Stomach (tissue), 9 donors: Measurements from ENCODE around the gene CDHR5. TPM values are rescaled to one million over a fixed set of nuclear protein-coding genes. Genes with fewer than 3 reads are reported as not detected.

Experiments
- DNase-seq, 2 donors: peaks; one replicate each; pipeline versions ENCODE4 v3.0.0 to v3.0.0-alpha.2; 2013 to 2019
- H3K27ac ChIP-seq, 5 donors: fragments of 200-600 bp in 4 of 5; sonication (generic) in 4 of 5; one replicate each; pipeline ENCODE4 v1.5.1; 2013 to 2019; ENCODE audit warnings: mild to moderate bottlenecking in 1 of 5, moderate library complexity in 1 of 5
- H3K27me3 ChIP-seq, 3 donors: fragments of 200-600 bp; sonication (generic); one replicate each; pipeline ENCODE4 v1.5.1; 2017 to 2019; ENCODE audit warnings: mixed run types in 1 of 3
- H3K36me3 ChIP-seq, 4 donors: fragments of 200-600 bp; sonication (generic); 1 replicate in 3 of 4; 2 replicates in 1 of 4; pipeline ENCODE4 v1.5.1; 2016 to 2019
- H3K4me1 ChIP-seq, 4 donors: fragments of 200-600 bp; sonication (generic); one replicate each; pipeline ENCODE4 v1.5.1; 2016 to 2019
- H3K4me3 ChIP-seq, 4 donors: fragments of 200-600 bp; sonication (generic) in 3 of 4; one replicate each; pipeline ENCODE4 v1.5.1; 2016 to 2019; ENCODE audit warnings: mild to moderate bottlenecking in 1 of 4
- H3K9me3 ChIP-seq, 4 donors: fragments of 200-600 bp; sonication (generic); one replicate each; pipeline ENCODE4 v1.5.1; 2016 to 2019
- EP300 ChIP-seq: sonication (generic); formaldehyde crosslinking; IDR thresholded peaks from one replicate; pipeline ENCODE4 v1.6.1; 2017; ENCODE audit warnings: antibody characterized with exemption
- POLR2A ChIP-seq, 4 donors: fragments of 450-650 bp; IDR thresholded peaks; one replicate each; pipeline ENCODE4 v1.6.1; 2016; ENCODE audit warnings: antibody characterized with exemption in 4 of 4, control low read depth in 2 of 4, mild to moderate bottlenecking in 1 of 4, moderate library complexity in 1 of 4
- POLR2AphosphoS5 ChIP-seq, 3 donors: sonication (generic); formaldehyde crosslinking; IDR thresholded peaks; one replicate each; pipeline ENCODE4 v1.6.1; 2016; ENCODE audit warnings: antibody characterized with exemption in 3 of 3
- WGBS, 5 donors: extraction: QIAGEN DNeasy Blood & Tissue Kit in 3 of 5; methylation state at CpG; one replicate each; pipeline versions ENCODE4 v1.1.5 to v1.1.7; 2013 to 2018; 5-methylcytosine and 5-hydroxymethylcytosine counted together
- intact Hi-C: fragments of 100-400 bp; cut with DNase I; formaldehyde crosslinking; loops from one replicate; pipeline ENCODE4 v1.15.1; 2023; ENCODE audit warnings: low total_unique reads
- polyA plus RNA-seq, 3 donors: library from polyadenylated mRNA; stranded (reverse); fragments of 200-250 nt; gene quantifications; one replicate each; pipeline ENCODE4 v1.2.3, GENCODE V29; 2013
- total RNA-seq, 5 donors: library from RNA; depleted of rRNA; stranded (reverse); fragments of >200 nt; gene quantifications; one replicate each; pipeline versions ENCODE4 v1.1.0 to v1.2.3, GENCODE V29; 2014 to 2016
- TF ChIP-seq, protein P1 (sequence below), 7 experiments: fragments of 450-650 bp in 4 of 7; fragments of 200-600 bp in 3 of 7; sonication (generic) in 3 of 7; IDR thresholded peaks; one replicate each; pipeline ENCODE4 v1.5.1; 2016 to 2019; ENCODE audit warnings: antibody characterized with exemption in 7 of 7, control low read depth in 2 of 7, mild to moderate bottlenecking in 1 of 7
- donor health status: healthy with polysubstance abuse.
- donor health status: Bipolar disorder and iron deficiency.
- donor health status: healthy.

The CDHR5 gene
- total and polyA plus RNA-seq, 8 donors, result 0.38 to 92.1 (median 2.8) TPM

DNA sequence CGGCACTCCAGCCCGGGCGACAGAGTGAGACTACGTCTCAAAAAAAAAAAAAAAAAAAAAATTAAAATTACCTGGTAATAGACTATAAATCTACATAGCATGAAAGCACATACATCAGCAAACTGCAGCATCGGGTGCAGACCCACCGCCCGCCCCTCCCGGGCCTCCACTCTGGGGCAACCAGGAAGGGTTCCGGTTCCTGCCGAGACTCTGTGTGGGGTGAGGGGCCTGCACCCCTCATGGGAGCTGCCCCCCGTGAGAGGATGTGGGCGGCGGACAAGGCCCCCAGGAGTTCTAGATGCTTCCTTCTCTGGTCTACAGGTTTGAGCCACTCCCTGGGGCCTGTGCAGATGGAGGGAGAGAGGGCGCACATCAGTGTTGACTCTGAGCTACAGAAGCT, 21.5 kb upstream of the CDHR5 start:
- Histone ChIP-seq H3K36me3 (peaks cover 14 to 67% (median 44%) of the 10 kb centered on the region in 4 donors), H3K9me3 (no peaks in the 10 kb centered on the region), H3K27ac (no peak overlapping the region), H3K4me1 (no peaks in the 10 kb centered on the region), H3K4me3 (no peak overlapping the region), H3K27me3 (no peaks in the 10 kb centered on the region)
- 87 to 92% (median 91%) methylated on average over 14 of the region's 14 CpGs for WGBS, 5 donors
- DNase-seq, result no peak
- intact Hi-C loops, result no loop called here
- TF ChIP-seq EP300, result no peak
- no peak for TF ChIP-seq POLR2A (IDR thresholded peaks at IDR 0.05)
- no peak for TF ChIP-seq POLR2AphosphoS5 (IDR thresholded peaks at IDR 0.05)
- TF ChIP-seq, protein P1, sequence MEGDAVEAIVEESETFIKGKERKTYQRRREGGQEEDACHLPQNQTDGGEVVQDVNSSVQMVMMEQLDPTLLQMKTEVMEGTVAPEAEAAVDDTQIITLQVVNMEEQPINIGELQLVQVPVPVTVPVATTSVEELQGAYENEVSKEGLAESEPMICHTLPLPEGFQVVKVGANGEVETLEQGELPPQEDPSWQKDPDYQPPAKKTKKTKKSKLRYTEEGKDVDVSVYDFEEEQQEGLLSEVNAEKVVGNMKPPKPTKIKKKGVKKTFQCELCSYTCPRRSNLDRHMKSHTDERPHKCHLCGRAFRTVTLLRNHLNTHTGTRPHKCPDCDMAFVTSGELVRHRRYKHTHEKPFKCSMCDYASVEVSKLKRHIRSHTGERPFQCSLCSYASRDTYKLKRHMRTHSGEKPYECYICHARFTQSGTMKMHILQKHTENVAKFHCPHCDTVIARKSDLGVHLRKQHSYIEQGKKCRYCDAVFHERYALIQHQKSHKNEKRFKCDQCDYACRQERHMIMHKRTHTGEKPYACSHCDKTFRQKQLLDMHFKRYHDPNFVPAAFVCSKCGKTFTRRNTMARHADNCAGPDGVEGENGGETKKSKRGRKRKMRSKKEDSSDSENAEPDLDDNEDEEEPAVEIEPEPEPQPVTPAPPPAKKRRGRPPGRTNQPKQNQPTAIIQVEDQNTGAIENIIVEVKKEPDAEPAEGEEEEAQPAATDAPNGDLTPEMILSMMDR (IDR thresholded peaks at IDR 0.05), result no peak

- 83 to 90% (median 87%) methylated on average over 12 to 16 of the region's 16 CpGs for WGBS, 5 donors
- Histone ChIP-seq H3K4me3 (no peak overlapping the region), H3K4me1 (no peaks in the 10 kb centered on the region), H3K27me3 (peaks cover 0 to 7% (median 0%) of the 10 kb centered on the region in 3 donors), H3K27ac (no peak overlapping the region), H3K36me3 (peaks cover 14 to 65% (median 43%) of the 10 kb centered on the region in 4 donors), H3K9me3 (no peaks in the 10 kb centered on the region)
- DNase-seq, result no peak
- intact Hi-C loops, result no loop called here
- TF ChIP-seq, protein P1 (IDR thresholded peaks at IDR 0.05), result no peak
- no peak for TF ChIP-seq POLR2AphosphoS5 (IDR thresholded peaks at IDR 0.05)
- TF ChIP-seq EP300, result no peak
- no peak for TF ChIP-seq POLR2A (IDR thresholded peaks at IDR 0.05)
Observed at GRCh38 chr11:645536-645935, 20.8 kb upstream of the CDHR5 start.

DNA sequence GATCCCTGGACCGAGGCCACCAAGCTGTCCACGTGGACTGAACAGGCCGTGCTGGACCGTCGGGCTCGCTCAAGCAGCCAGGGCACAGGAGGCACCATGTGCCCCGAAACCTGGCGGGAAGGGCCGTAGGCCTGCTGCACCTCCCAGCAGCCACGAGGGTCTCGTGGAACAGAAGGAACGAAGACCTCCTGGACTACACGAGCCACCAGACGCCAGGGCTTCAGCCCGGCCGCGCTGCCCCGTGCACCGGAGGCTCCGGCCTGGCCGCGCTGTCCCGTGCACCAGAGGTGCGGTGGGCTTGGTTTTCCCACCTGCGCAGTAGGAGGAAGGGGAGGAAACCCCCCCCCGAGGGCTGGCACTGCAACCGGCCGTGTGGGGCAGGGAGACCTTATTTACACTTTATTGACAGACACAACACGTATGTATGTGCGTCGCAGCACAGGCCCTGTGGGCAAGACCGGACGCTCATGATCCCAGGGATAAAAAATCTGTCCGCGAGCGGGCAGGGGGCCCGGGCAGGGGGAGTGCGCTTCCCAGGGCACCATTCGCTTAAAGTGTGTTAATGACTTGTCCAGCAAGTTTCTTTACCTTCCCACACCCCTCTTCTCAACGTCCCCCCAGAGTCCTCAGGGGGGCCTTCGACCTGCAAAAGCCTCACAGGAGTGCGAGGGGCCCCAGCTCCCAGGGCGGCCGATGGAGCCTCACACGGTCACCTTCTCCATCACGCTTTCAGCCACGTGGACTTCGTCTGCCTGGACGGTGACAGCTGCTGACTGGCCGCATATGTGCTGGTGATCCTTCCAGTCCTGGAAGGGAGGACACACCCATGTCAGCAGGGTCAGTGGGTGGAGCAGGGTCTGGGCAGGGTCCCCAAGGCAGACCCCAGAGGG, 19.3 kb upstream of the CDHR5 start:
- no peaks in the 10 kb centered on the region for H3K9me3 ChIP-seq
- no peak for TF ChIP-seq POLR2AphosphoS5 (IDR thresholded peaks at IDR 0.05)
- no peak for TF ChIP-seq EP300
- TF ChIP-seq, protein P1 (IDR thresholded peaks at IDR 0.05), result no peak
- no peak for TF ChIP-seq POLR2A (IDR thresholded peaks at IDR 0.05)
- peaks cover 0 to 21% (median 12%) of the 10 kb centered on the region in 3 donors for H3K27me3 ChIP-seq
- intact Hi-C loops, result no loop called here
- no peak overlapping the region for H3K4me3 ChIP-seq
- H3K4me1 ChIP-seq, result peaks cover 0 to 14% (median 8%) of the 10 kb centered on the region in 4 donors
- no peak overlapping the region for H3K27ac ChIP-seq
- no peak for DNase-seq
- H3K36me3 ChIP-seq, result peaks cover 10 to 56% (median 38%) of the 10 kb centered on the region in 4 donors
- WGBS, 5 donors, result 85 to 91% (median 88%) methylated on average over 41 to 50 of the region's 50 CpGs

GRCh38 chr11:643366-643765, 18.6 kb upstream of the CDHR5 start:
- intact Hi-C loops, result no loop called here
- DNase-seq, result no peak
- H3K4me3 ChIP-seq, result no peak overlapping the region
- H3K27ac ChIP-seq, result no peak overlapping the region
- peaks cover 0 to 28% (median 19%) of the 10 kb centered on the region in 3 donors for H3K27me3 ChIP-seq
- peaks cover 0 to 20% (median 11%) of the 10 kb centered on the region in 4 donors for H3K4me1 ChIP-seq
- TF ChIP-seq POLR2A (IDR thresholded peaks at IDR 0.05) (no peak), POLR2AphosphoS5 (IDR thresholded peaks at IDR 0.05) (no peak), EP300 (no peak)
- TF ChIP-seq, protein P1 (IDR thresholded peaks at IDR 0.05), result no peak
- 87 to 95% (median 93%) methylated on average over 5 to 9 of the region's 9 CpGs for WGBS, 5 donors
- H3K9me3 ChIP-seq, result no peaks in the 10 kb centered on the region
- peaks cover 10 to 56% (median 38%) of the 10 kb centered on the region in 4 donors for H3K36me3 ChIP-seq
